ENCODE measurements around the gene KIZ. TPM values are rescaled to one million over a fixed set of nuclear protein-coding genes. Genes with fewer than 3 reads are reported as not detected.
A peak's percentile ranks its signal among the peaks of the same experiment; 100 is the strongest.

The KIZ gene
- polyA plus RNA-seq, 3 donors: 30.9 to 36.9 (median 33.2) TPM

DNA sequence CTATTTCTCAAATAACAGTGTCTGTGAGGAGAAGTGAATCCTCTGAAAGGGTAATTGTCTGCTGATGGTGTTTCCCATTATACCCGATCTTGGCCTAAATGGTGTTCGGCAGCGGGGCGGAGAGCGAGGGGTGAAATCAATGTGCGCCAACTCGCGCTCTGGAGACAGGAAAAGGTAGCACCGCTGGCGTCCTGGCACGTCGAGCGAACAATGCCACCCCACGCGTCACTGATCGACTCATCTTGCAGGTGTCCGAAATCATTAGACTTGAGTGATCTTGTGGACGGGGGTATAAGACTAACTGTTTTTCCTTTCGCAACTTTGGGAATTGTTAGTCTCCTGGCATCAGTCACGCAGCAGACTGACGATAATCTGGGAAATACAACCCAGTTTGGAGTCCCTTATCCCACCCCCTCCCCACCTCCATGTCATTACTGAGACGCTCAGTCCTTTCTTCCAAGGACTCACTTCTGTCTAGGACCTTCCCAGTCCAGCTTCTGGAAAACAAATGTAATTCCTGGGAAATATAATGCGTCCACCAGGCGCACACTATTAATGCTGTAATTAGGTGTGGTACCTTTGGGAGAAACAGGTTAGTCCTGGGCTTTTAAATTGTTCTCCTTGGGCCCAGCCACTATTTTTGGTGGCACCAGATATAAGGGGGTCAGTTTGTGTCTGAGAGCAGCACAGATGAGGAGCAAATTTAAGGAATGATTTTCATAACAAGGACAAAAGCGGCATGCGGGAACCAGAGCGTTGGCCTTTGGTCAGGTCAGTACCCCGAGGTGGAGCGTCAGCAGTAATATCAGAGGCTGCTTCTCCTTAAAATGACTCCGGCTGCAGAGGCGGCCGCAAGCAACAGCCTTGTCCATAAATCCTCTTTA lies 22.1 kb upstream of the KIZ start:
- no peak for DNase-seq (ENCODE audit: low read depth in 3 of 3, low spot score in 2 of 3)

DNA sequence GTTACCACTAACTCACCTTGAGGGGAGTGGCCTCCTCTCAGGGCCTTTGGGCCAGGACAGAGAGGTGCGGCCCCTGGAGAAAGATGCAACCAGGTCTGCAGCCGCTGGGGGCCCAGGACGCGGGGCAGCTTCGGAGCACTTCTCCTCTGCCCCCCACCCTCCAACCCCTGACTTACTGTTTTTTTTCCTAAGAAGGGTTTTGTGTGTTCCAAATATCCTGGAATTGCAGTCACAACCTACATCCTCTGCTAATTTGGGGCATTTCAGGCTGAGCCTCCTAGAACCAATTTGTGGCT lies 21.5 kb upstream of the KIZ start:
- no peak for DNase-seq (ENCODE audit: low read depth in 3 of 3, low spot score in 2 of 3)

DNA sequence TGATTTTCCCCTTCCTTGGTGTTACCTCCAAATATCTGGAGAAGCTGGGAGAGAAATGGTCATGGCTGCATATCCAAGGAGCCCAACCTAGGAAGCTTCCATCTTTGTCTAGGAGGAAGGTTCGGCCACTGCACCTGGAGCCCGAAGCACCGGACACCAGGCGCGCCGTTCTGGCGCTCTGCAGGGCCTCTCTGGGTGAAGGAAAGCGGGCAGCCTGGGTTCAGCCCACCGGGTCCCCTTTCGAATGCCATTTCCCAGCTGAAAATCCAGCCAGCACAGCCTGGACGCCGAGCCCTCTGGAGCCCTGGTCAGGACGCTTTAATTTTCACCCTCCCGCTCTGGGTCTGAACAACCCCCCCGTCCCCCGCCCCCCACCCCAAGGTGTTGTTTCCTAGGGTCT lies 21.0 kb upstream of the KIZ start:
- DNase-seq (ENCODE audit: low read depth in 3 of 3, low spot score in 2 of 3): no peak

DNA sequence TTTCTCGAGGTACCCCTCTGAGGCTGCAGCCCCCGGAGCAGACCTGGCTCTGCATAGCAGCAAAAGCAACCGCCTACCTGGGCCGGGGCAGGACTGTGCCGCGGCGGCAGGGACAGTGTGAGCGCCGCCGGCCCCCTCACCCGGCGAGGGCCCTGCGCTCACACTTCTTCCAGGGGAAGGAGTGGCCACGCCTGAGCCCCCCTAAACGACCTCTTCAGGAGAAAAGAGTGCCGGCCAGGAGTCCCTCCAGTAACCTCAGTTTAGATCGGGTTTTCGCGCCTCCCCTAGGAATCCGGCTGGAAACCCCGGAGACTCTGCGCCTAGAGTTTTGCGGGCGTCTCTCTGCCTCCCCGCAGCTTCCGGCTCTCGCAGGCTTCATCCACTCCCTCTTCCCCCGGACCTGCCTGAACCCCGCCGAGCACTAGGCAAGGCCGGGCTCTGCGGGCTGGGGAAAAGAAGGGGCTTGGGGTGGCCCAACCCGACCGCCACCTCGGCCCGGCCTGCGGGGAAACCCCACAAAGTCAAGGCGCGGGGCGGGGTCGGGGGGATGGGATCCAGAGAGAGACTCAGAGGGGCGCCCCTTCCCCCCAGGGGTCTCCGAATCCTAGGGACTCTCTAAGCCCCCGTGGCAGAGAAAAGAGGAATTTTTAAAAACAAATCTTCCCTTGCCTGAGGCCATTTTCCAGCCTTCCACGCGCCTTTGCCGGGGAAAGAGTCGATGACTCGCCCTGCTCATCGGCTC lies 20.3 kb upstream of the KIZ start:
- DNase-seq (ENCODE audit: low read depth in 3 of 3, low spot score in 2 of 3): no peak

DNA sequence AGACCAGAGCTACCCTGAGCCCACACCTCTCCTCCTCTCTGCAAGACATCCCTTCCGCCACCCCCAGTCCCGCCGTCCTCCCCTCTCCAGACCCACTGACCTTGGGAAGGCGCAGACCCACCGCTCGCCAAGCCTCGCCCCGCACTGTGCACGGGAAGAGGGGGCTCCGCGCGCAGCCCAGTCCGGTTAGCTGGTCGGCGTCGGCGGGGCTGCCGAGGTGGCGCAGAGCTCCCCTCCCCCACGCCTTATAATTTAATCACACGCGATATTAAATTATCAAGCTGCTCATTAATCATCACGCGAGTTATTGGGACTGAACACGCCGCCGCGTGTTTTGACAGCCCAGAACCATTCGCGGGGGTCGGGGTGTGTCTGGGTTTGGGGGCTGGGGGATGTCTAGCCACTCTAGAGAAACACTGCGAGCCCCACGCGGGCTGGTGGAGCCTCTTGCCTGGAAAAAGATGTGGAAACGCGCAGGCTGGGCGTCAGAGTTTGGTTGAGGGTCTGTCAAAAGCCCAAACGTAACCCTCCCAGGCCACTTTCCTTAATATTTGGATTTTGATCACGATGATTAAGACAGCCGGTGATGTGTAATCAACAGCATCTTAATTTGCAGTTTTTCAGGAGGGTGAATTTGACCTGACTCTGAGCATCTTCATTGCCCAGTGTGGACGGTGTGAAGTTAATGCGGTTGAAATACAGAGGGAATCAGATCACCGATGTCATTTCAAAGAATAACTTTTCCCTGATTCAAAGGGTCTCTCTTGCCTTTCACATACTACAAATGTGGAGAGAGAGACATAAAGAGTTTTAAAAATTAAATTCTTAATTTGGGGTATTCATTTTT lies 19.5 kb upstream of the KIZ start, which contains the start of gene LINC00237:
TSS of gene LINC00237 (minus strand) at position 188 of the 847 bp plus-strand sequence.
- DNase-seq (ENCODE audit: low read depth in 3 of 3, low spot score in 2 of 3): no peak

DNA sequence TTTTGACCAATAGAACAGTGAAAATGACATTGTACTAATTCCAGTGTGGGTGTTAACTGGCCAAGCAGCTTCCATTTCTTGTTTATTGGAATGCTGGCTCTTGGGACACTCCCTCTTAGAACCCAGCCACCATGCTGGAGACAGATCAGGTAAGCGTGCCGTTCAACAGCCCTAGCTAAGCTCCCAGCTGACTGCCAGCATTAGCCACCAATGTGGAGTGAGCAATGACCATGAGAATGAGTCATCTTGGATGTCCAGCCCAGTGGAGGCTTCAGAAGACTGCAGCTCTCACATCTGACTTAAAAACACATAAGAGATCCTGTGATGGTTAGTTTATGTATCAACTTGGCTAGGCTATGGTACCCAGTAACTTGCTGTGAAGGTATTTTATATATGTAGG lies 16.7 kb upstream of the KIZ start:
- DNase-seq (ENCODE audit: low read depth in 3 of 3, low spot score in 2 of 3): no peak

DNA sequence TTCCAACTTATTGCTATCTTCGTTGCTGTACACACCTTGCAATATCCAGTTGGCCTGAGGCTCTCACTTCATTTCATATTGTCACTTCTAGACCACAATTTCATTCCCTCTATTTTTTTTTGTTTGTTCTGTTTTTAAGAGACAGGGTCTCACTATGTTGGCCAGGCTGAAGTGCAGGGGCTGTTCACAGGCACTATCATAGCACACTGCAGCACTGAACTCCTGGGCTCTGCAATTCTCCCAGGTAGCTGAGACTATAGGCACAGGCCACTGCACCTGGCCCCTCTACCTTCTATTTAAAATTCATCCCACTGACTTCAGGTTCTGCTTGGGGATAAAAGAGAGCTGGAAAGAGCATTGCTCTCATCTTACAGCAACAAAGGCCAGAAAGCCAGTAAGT lies 15.1 kb upstream of the KIZ start:
- DNase-seq (ENCODE audit: low read depth in 3 of 3, low spot score in 2 of 3): no peak

DNA sequence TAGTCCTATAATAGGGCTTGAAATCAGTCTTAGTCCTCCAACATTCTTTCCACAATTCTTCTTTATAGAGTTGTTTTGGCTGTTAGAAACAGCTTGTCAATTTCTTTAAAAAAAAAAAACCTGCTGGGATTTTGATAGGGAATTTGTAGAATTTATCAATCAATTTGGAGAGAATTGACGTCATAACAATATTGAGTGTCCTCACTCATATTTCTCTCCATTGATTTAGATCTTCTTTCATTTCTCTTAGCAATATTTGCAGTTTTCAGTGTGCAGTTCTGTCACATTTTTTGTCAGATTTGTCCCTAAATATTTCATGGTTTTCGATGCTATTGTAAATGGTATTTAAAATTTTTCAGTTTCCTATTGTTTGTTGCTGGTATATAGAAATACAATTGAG lies 14.5 kb upstream of the KIZ start:
- DNase-seq (ENCODE audit: low read depth in 3 of 3, low spot score in 2 of 3): no peak

DNA sequence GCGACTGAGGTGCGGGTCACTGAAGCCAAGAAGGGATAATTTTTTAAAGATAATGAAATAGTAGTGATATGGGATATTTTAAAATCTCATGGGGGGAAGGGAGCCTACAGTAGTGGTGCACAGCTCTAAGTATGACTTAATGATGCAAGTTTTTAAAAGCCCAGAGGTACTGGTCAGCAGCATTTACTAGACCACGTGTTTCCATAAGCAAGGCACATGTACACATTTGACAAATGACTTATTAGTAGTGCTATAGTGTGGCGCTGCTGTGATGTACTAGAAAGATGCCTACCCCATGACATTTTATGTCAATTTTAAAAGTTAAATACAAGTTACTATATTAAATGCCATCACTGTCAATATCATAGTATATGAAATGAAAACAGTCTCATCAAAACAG lies 12.2 kb upstream of the KIZ start:
- no peak for DNase-seq (ENCODE audit: low read depth in 3 of 3, low spot score in 2 of 3)

DNA sequence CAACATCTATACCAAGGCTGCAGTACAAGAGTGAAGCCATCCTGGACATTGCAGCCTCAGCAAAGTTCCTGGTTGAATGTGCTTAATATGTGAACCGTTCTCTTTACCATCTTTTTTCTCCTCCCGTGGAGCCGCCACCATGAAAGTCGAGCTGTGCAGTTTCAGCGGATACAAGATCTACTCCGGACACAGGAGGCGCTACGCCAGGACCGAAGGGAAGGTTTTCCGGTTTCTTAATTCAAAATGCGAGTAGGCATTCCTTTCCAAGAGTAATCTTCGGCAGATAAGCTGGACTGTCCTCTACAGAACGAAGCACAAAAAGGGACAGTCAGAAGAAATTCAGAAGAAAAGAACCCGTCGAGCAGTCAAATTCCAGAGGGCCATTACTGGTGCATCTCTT lies 11.3 kb upstream of the KIZ start:
- no peak for DNase-seq (ENCODE audit: low read depth in 3 of 3, low spot score in 2 of 3)

DNA sequence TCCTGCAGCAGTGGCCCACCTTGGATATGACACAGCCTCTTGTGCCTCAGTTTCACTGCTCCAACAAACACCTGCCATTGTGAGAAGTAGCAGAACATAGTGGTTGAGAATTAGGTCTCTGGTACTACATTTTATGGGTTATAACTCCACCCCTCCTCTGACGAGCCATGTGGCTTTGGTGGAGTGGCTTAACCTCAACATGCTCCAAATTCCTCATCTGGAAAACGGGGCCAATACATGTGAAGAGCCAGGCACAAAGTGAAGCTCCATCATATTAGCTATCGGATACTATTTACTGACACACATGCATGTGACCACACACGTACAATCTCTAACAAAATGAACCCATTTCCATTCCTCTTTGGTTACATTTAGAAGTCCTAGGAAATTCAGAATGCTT lies 8.4 kb upstream of the KIZ start:
- DNase-seq (ENCODE audit: low read depth in 3 of 3, low spot score in 2 of 3): no peak

DNA sequence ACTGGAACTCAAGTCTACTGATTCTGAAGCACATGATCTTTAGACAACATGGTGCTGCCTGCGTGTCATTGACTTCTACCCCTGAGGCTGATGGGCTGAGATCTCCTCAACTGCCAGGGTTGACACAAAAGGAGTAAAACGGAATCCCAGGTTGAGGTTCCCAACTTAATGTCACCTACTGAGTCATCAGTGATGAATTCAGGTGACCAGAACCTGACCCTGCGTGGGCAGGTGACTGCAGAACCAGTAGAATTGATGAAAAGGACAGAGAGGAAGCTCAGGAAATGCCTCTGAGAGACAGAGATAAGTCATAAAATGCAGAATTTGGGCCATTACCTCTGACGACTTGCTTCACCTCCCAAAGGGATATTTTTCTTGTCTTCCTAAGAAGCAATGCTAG lies 7.7 kb upstream of the KIZ start:
- DNase-seq (ENCODE audit: low read depth in 3 of 3, low spot score in 2 of 3): no peak

DNA sequence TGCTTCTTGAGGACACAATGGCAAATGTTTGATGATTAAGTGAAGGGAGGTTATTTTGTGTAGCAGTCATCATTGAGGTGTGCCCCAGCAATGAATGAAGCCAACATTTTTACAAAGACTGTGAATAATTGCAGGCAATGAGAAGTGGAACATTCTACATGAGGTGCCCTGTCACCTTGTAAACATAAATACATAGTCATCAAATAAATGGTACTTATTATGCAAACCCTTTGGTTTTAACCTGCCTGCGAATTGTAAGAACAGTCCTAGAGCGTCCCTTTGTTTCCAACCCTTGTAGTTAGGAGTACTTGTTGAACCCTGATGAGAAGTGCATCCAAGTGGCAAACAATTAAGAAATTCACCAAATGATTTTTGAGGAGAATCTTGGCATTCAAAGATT lies 7.1 kb upstream of the KIZ start:
- DNase-seq (ENCODE audit: low read depth in 3 of 3, low spot score in 2 of 3): no peak

DNA sequence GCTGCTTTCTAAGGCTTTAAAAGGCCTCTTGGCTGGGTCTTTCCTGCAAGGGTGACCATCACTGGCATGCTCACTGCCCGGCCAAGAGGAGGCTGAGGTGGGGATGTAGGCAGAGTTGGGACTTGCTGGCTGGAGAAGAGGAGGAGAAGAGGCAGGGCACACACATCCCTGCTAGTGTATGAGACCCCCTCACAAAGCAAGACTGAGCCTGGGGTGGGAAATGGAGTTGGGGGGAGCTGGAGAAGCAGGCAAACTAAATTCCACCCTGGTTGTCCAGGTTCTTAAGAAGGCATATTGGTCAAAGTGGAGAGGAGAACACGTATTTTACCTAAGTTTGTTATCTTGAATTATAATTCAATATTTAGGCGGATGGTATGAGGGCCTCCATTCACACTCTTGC lies 1.7 kb upstream of the KIZ start:
- DNase-seq (ENCODE audit: low read depth in 3 of 3, low spot score in 2 of 3): no peak

DNA sequence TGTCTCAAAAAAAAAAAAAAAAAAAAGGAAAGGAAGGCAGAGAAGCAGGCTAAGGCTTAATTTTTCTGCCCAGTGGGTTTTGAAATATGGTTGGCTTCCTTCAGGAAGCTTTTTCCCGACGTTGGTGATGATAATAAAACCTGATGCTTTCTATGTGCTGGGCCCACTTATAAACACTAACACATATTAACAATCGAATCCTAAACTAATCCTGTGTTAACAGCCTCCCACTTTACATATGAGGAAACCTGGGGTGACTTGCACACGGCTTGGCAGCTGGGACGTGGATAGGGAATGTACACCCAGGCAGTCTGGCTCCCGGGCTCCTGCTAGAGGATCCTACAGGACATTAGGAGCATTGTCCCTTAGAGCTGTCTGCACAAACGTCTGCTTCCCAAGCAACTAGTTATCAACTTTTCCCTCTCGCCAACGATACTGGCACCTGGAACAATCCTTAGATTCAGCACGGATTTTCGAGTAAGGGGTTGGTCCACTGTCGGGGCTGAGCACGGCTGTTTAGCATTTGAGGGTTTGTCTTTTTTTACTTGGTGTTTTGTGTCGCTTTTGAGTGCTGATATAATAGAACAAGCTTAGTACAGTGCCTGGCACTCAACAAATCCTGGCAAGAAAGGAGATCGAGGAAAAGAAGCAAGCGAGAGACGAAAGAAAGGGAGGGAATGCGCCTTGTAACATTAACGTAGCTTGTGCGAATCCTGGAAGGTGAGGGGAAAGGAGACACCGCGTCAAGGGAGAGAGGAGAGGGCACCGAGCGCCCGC lies 622 bp upstream of the KIZ start:
- DNase-seq (ENCODE audit: low read depth in 3 of 3, low spot score in 2 of 3): peak in 1 of 3 donors; percentile 83

DNA sequence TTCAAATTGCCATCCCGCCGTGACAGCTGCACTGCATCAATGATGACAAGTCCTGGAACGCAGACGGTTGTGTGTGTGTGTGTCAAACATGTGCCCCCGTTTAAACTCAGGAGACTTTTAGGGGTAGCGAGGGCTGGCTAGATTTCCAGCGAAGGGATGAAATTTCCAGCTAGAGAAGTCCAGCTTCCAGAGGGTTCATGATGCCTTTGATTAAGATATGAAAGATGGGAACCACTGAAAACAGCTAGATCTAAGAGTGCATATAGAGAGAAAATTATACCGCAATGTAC lies 644 bp downstream of the KIZ start:
- peak in 1 of 3 donors; percentile 44 for DNase-seq (ENCODE audit: low read depth in 3 of 3, low spot score in 2 of 3)

DNA sequence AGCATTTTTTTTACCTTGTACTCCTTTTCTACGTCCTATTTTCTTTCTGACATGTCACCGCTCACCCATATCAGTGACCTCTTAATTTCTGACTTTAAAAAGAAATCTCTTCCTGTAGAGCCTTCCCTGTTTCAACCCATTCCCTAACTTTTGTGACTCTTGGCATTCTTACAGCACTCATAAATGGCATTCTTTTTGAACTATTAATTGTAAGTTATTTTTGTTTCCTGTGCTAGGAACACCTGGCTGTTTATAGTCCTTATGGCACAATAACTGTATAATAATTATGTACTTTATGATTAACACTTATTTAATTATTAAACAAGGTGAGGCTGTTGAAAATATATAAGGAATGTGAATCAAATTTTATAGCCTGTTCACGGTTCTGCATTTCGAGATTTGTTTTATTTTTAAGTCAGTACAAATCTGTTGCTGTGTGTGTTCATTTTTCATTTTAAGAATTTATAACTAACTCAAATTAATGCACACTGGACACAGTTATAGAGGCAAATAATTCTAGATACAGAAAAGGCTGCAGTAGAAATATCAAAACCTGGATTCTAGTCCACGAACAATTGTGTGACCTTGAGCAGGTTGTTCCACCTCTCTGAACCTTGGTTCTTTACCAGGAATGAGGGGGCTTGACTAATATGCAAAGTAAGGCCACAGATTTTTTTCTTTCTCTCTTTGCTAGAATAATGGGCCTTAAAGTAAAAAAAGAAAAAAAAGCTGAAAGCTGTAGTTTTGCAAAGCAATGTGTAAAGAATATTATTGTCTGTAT lies 1.5 kb downstream of the KIZ start:
- DNase-seq (ENCODE audit: low read depth in 3 of 3, low spot score in 2 of 3): no peak

DNA sequence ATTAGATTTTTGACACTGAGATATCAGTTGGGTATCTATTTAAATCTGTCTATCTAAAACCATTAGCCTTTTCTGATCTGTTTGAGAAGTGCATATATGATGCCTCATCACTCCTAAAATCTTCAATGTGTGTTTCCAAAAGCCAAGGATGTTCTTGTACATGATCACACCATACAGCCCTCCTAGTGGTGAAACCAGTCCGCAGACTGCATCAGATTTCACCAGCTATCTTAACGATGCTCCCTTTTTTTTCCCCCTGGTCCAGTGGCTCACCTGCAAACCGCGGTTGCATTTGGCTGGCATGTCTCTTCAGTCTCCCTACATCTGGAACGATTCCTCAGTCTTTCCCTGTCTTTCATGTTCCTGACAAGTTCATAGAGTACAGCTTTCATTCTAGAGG lies 4.0 kb downstream of the KIZ start:
- no peak for DNase-seq (ENCODE audit: low read depth in 3 of 3, low spot score in 2 of 3)

DNA sequence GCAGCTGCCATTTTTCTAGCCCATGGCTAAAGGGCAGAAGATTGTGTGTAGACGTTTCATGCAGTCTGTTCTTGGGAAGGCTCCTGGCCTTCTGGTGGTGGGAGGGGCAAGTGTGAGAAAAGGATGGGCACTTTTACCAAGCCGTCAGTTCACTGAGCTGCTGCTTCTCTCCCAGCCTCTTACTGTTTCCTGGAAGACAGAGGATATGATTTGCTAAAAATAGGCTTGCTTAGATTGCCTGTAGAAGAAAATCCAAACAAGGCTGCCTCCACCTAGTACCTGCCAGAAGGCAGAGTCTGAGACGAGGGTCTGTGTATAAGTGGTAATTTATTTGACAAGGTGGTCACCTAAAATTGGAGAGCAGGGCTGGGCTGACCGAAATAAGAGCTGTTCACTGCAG lies 7.5 kb downstream of the KIZ start:
- DNase-seq (ENCODE audit: low read depth in 3 of 3, low spot score in 2 of 3): no peak

Data from right renal cortex interstitium (tissue), 3 donors.